Right atrium auricular region (tissue), 2 donors: ENCODE data around the gene MARCO. TPM values are rescaled to one million over a fixed set of nuclear protein-coding genes. Genes with fewer than 3 reads are reported as not detected.

ENCODE experiments used
- DNase-seq: peaks from one replicate; pipeline ENCODE4 v3.0.0-alpha.2; 2019; ENCODE audit warnings: low spot score
- H3K27ac ChIP-seq, 2 donors: fragments of 200-600 bp; sonication (generic); 1 replicate in 1 of 2; 2 replicates in 1 of 2; pipeline ENCODE4 v1.5.1; 2016 to 2019
- H3K27me3 ChIP-seq, 2 donors: fragments of 200-600 bp; sonication (generic); one replicate each; pipeline versions ENCODE4 v1.5.1 to v1.6.0; 2017 to 2019
- H3K36me3 ChIP-seq: fragments of 200-600 bp; sonication (generic); one replicate; pipeline ENCODE4 v1.5.1; 2016
- H3K4me1 ChIP-seq, 2 donors: fragments of 200-600 bp; sonication (generic); one replicate each; pipeline versions ENCODE4 v1.5.1 to v1.6.0; 2017 to 2019
- H3K4me3 ChIP-seq, 2 donors: fragments of 200-600 bp; sonication (generic); 1 replicate in 1 of 2; 2 replicates in 1 of 2; pipeline ENCODE4 v1.5.1; 2017 to 2019; ENCODE audit warnings: mild to moderate bottlenecking in 1 of 2, moderate library complexity in 1 of 2
- H3K9me3 ChIP-seq, 2 donors: fragments of 200-600 bp; sonication (generic); one replicate each; pipeline ENCODE4 v1.5.1; 2019
- total RNA-seq, 2 donors: library from RNA; depleted of rRNA; stranded (reverse); fragments of >200 nt; gene quantifications; one replicate each; pipeline ENCODE4 v1.1.0, GENCODE V29; 2016
- TF ChIP-seq, protein P1 (sequence below), 2 donors: fragments of 200-600 bp; sonication (generic); IDR thresholded peaks; one replicate each; pipeline ENCODE4 v1.5.1; 2019; ENCODE audit warnings: antibody characterized with exemption in 2 of 2

MARCO gene
- total RNA-seq, 2 donors from 2014 or later = 1.6 to 34.1 TPM

DNA sequence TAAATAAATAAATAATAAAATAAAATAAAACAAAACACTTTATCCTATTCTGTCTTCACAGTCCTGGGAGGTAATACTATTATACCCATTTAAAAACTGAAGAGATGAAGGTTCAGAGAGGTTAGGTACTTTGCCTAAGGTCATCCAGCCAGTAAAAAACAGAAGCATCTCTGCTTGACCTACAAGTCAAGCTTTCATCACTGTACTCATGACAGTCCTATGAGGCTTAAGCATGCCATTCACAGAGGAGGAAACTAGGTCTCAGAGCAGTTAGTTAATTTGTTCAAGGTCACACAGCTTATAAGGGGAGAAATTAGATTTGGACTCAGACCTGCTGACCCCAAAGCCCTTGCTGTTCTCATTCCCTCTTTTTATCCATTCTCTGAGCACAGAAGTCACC is 77.5 kb downstream of the MARCO start:
- H3K27me3 ChIP-seq = no peaks in the 10 kb centered on the region
- no peaks in the 10 kb centered on the region for H3K4me1 ChIP-seq

DNA sequence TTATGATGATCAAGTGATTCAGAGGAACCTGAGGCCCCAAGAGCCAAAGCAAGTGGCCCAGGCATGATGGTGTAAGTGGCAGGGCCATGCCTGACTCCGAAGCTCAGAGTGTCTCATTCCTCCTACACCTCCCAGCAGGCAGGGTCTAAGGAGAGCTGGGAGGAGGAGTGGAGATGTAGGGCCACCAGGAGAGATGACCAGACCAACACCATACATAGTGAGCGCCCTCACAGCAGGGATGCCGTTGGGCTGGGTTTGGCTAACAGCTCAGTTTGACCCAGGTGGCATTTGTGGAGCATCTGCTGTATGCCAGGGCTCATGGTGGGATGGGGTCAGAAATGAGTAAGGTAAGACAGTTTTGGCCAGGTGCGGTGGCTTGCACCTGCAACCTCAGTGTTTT is 80.7 kb downstream of the MARCO start:
- Histone ChIP-seq H3K27me3 (no peaks in the 10 kb centered on the region), H3K27ac (no peak overlapping the region), H3K9me3 (no peaks in the 10 kb centered on the region), H3K4me3 (no peak overlapping the region), H3K36me3 (no peaks in the 10 kb centered on the region), H3K4me1 (no peaks in the 10 kb centered on the region)
- TF ChIP-seq, protein P1, sequence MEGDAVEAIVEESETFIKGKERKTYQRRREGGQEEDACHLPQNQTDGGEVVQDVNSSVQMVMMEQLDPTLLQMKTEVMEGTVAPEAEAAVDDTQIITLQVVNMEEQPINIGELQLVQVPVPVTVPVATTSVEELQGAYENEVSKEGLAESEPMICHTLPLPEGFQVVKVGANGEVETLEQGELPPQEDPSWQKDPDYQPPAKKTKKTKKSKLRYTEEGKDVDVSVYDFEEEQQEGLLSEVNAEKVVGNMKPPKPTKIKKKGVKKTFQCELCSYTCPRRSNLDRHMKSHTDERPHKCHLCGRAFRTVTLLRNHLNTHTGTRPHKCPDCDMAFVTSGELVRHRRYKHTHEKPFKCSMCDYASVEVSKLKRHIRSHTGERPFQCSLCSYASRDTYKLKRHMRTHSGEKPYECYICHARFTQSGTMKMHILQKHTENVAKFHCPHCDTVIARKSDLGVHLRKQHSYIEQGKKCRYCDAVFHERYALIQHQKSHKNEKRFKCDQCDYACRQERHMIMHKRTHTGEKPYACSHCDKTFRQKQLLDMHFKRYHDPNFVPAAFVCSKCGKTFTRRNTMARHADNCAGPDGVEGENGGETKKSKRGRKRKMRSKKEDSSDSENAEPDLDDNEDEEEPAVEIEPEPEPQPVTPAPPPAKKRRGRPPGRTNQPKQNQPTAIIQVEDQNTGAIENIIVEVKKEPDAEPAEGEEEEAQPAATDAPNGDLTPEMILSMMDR (IDR thresholded peaks at IDR 0.05) = no peak
- no peak for DNase-seq

More for the DNA sequence above, 77.5 kb downstream of the MARCO start:
- no peak overlapping the region for H3K4me3 ChIP-seq
- no peak for DNase-seq
- TF ChIP-seq, protein P1 (IDR thresholded peaks at IDR 0.05) = no peak
- no peaks in the 10 kb centered on the region for H3K9me3 ChIP-seq
- H3K27ac ChIP-seq = no peak overlapping the region
- H3K36me3 ChIP-seq = no peaks in the 10 kb centered on the region

DNA sequence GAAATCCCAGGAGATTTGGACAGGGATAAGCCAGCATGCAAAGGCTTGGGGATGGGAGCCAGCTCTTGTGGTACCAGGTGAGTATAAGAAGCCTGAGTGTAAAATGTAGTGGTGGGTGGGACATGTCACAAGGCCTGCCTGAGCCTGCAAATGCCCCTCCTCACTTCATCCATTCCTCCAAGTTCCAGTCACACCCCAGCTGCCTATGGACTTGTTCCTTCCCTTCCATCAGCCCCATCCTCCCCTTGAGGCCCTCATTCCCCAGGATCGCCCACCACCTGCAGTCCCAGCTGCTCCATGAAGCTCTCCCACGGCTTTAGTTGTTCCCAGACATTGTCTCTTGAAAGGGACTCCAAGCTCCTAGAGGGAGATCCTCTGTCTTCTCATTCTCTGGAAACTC is 81.5 kb downstream of the MARCO start:
- TF ChIP-seq, protein P1 (IDR thresholded peaks at IDR 0.05) = no peak
- H3K27ac ChIP-seq = no peak overlapping the region
- H3K9me3 ChIP-seq = no peaks in the 10 kb centered on the region
- no peaks in the 10 kb centered on the region for H3K36me3 ChIP-seq
- no peak for DNase-seq
- H3K4me3 ChIP-seq = no peak overlapping the region
- H3K4me1 ChIP-seq = no peaks in the 10 kb centered on the region
- no peaks in the 10 kb centered on the region for H3K27me3 ChIP-seq

DNA sequence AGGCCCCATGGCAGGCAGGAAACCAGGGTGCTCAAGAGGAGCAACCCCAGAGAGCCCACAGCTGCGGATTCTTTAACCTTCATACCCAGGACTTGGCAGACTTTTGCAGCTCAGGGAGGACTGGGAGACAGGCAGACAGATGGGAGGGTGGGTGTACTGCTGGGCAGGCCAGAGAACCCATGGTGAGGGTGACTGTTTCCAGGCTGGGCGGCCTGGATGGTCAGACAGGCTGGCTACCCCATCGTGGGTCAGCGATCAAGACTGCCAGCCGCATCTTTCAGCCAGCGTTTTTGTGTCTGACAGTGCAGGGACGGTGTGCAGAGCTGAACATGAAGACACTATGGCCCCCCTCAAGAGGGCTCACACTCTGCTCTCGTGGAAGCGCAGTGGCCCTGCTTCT is 82.2 kb downstream of the MARCO start:
- Histone ChIP-seq H3K27me3 (no peaks in the 10 kb centered on the region), H3K36me3 (no peaks in the 10 kb centered on the region), H3K4me3 (no peak overlapping the region), H3K27ac (no peak overlapping the region), H3K4me1 (no peaks in the 10 kb centered on the region), H3K9me3 (no peaks in the 10 kb centered on the region)
- no peak for DNase-seq
- TF ChIP-seq, protein P1 (IDR thresholded peaks at IDR 0.05) = no peak

DNA sequence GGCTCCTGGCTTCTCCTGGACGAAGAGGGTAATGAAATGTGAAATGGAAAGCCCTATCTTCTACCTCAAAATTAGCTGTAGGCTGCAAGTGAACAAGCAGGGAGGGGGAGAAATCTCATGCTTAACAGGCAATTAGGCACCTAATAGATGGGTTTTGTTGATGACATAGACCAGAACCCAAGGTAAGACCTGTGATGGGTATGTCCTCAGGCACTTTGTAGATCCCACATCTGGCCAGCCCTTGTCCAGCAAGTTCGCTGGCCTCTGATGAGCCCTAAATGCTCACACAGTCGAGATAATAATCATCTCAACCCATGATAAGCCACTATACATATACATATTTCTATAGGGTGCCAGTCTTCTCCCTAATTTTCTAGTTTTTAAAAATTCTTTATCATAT is 82.6 kb downstream of the MARCO start:
- no peak for DNase-seq
- no peaks in the 10 kb centered on the region for H3K27me3 ChIP-seq
- H3K27ac ChIP-seq = no peak overlapping the region
- H3K9me3 ChIP-seq = no peaks in the 10 kb centered on the region
- no peaks in the 10 kb centered on the region for H3K4me1 ChIP-seq
- no peak overlapping the region for H3K4me3 ChIP-seq
- no peaks in the 10 kb centered on the region for H3K36me3 ChIP-seq
- TF ChIP-seq, protein P1 (IDR thresholded peaks at IDR 0.05) = no peak

DNA sequence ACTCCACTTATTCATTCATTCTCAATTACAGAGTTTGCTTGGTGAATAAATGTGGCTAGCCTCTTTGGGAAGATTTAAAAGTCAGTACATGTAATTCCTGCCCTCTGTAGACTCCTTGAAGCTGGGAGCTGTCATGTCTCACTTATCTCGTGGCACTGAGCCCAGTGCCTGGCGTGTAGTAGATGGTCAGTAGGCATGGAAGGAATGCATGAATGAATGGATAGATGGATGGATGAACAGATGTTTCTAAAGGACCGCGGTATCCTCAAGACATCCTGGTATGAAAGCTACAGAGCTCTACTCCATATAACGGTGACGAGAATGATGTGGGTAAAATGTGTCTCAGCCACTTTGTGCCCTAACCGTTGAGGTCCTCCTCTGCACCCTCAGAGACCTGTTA is 83.0 kb downstream of the MARCO start:
- Histone ChIP-seq H3K27ac (no peak overlapping the region), H3K4me3 (no peak overlapping the region), H3K36me3 (no peaks in the 10 kb centered on the region), H3K9me3 (no peaks in the 10 kb centered on the region), H3K4me1 (no peaks in the 10 kb centered on the region), H3K27me3 (no peaks in the 10 kb centered on the region)
- TF ChIP-seq, protein P1 (IDR thresholded peaks at IDR 0.05) = no peak
- DNase-seq = no peak
